ENCODE results near the gene FASTKD3.

The FASTKD3 gene

GRCh38 chr5:7849681-7850394 is 19.0 kb downstream of the FASTKD3 start:
- no peak for DNase-seq (ENCODE audit: low read depth in 2 of 2)

GRCh38 chr5:7848296-7848695 is 20.5 kb downstream of the FASTKD3 start:
- DNase-seq (ENCODE audit: low read depth in 2 of 2) = no peak

- DNase-seq (ENCODE audit: low read depth in 2 of 2) = no peak
Observed at GRCh38 chr5:7846327-7846726, 22.5 kb downstream of the FASTKD3 start.

- no peak for DNase-seq (ENCODE audit: low read depth in 2 of 2)
Observed at GRCh38 chr5:7845557-7845956, 23.3 kb downstream of the FASTKD3 start.

GRCh38 chr5:7844901-7845300 is 23.9 kb downstream of the FASTKD3 start:
- DNase-seq (ENCODE audit: low read depth in 2 of 2) = no peak

- DNase-seq (ENCODE audit: low read depth in 2 of 2) = no peak
Observed at GRCh38 chr5:7842531-7842930, 26.3 kb downstream of the FASTKD3 start.

- DNase-seq (ENCODE audit: low read depth in 2 of 2) = no peak
Observed at GRCh38 chr5:7837403-7837802, 31.4 kb downstream of the FASTKD3 start.

- no peak for DNase-seq (ENCODE audit: low read depth in 2 of 2)
Observed at GRCh38 chr5:7834982-7835381, 33.8 kb downstream of the FASTKD3 start.

- DNase-seq (ENCODE audit: low read depth in 2 of 2) = no peak
Observed at GRCh38 chr5:7828269-7828668, 40.6 kb downstream of the FASTKD3 start.

- DNase-seq (ENCODE audit: low read depth in 2 of 2) = no peak
Observed at GRCh38 chr5:7827610-7828009, 41.2 kb downstream of the FASTKD3 start.

- no peak for DNase-seq (ENCODE audit: low read depth in 2 of 2)
Observed at GRCh38 chr5:7825630-7826029, 43.2 kb downstream of the FASTKD3 start.

GRCh38 chr5:7824995-7825394 is 43.8 kb downstream of the FASTKD3 start:
- DNase-seq (ENCODE audit: low read depth in 2 of 2) = no peak

- DNase-seq (ENCODE audit: low read depth in 2 of 2) = no peak
Observed at GRCh38 chr5:7823594-7823993, 45.2 kb downstream of the FASTKD3 start.

- DNase-seq (ENCODE audit: low read depth in 2 of 2) = no peak
Observed at GRCh38 chr5:7822449-7822848, 46.4 kb downstream of the FASTKD3 start.

- DNase-seq (ENCODE audit: low read depth in 2 of 2) = no peak
Observed at GRCh38 chr5:7816535-7816901, 52.3 kb downstream of the FASTKD3 start.

GRCh38 chr5:7815892-7816534 is 52.8 kb downstream of the FASTKD3 start:
- peak; percentile 5 to 36 for DNase-seq (ENCODE audit: low read depth in 2 of 2)

GRCh38 chr5:7814816-7815215 is 54.0 kb downstream of the FASTKD3 start:
- DNase-seq (ENCODE audit: low read depth in 2 of 2) = no peak

GRCh38 chr5:7813576-7813975 is 55.3 kb downstream of the FASTKD3 start:
- no peak for DNase-seq (ENCODE audit: low read depth in 2 of 2)

GRCh38 chr5:7813007-7813406 is 55.8 kb downstream of the FASTKD3 start:
- no peak for DNase-seq (ENCODE audit: low read depth in 2 of 2)

GRCh38 chr5:7811715-7812114 is 57.1 kb downstream of the FASTKD3 start:
- no peak for DNase-seq (ENCODE audit: low read depth in 2 of 2)
